HS-5 (cell line): ENCODE measurements around the gene DOLPP1.
"Not testable (repeated sequence)": the region's sequence is repeated elsewhere in the genome, so short reads cannot be mapped to it uniquely, and the experiment has no call there.

Experiments
- DNase-seq: peaks from one replicate; pipeline ENCODE4 v3.0.0-alpha.2; 2012; ENCODE audit warnings: low read depth

Gene DOLPP1

DNA sequence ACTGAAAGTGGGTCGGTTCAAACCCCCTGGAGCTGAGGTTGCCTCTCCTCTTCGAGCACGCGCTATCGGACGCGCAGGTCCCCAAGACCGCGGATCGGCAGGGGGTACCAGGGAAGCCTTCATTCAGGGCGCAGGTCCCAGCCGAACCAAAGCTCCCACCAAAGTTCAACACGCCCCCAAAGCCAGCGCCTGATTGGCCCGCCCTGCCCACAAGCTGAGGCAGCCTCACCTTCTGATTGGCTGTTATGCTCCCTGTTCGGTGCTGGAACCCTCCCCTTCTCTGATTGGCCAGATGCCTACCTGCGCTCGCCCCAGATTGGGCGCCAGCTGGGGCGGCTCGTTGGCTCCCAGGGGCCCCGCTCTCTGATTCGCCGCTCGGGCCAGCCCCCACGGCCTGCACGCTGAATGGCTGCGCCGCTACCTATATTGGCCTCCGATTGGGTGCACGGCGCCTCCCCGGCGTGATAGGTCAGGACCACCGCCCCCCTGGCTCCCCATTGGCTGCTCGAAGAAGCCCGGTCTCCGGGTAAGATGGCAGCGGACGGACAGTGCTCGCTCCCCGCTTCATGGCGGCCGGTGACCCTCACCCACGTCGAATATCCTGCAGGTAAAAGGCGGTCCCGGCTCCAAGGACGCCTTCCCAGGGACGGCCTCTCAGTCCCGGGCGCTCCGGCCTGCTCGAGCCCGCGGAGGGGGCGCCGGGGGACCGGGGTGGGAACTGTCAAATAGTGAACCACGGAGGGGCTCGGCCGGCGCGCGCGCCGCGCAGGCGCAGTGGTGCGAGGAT is at the start of gene DOLPP1:
Gene DOLPP1, plus strand, starts transcription at position 511 of the 787 bp plus-strand sequence. Its CDS starts 21 bp downstream, at position 532.
- DNase-seq: peak; percentile 95

- no peak for DNase-seq
Observed at GRCh38 chr9:129031514-129031913, 49.4 kb upstream of the DOLPP1 start.

GRCh38 chr9:129032541-129033159 is 48.3 kb upstream of the DOLPP1 start:
- DNase-seq: no peak

- no peak for DNase-seq
Observed at GRCh38 chr9:129033216-129033615, 47.7 kb upstream of the DOLPP1 start.

GRCh38 chr9:129035838-129036237 is 45.1 kb upstream of the DOLPP1 start:
- not testable (repeated sequence) for DNase-seq

- DNase-seq: peak; percentile 94
Observed at GRCh38 chr9:129036241-129036922, 44.5 kb upstream of the DOLPP1 start, which contains the start of gene MIGA2. Gene MIGA2 (plus strand): TSS chr9:129036626. CDS start chr9:129040595, 3,969 bp downstream.

GRCh38 chr9:129036923-129037766 is 43.8 kb upstream of the DOLPP1 start:
- no peak for DNase-seq

- DNase-seq: no peak
Observed at GRCh38 chr9:129037767-129038098, 43.2 kb upstream of the DOLPP1 start.

DNA sequence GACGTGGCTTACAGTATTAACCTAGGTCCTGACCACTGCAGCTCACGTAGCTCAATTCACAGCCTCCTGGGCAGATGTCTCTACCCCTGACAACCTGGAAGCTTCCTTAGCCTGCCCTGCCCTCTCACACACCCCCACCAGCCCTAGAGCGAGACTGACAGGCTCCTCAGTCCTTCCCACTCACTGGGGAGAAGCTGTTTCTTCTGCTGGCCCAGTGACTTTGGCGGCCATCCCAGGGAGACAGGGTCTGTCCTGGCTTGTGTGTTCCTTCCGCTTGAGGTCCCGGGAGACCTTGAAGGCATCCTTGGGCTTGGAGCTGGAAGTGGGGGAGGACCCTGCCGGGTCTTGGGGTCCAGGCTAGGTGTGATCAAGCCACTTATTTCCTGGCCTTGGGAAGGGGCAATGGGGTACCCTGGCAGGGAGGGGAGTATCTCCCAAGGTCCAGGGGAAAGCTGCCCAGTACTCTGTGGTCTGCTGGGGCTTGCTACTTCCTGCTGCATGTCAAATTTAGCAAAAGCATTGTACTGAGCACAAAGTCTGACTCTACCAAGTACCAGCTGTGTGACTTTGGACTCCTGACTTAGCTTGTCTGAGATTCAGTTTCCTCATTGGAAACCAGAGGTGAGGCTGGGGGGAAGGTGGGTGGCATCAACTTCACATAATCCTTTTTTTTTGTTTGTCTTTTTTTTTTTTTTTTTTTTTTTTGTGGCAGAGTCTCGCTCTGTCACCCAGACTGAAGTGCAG is 42.6 kb upstream of the DOLPP1 start:
- DNase-seq: no peak

- DNase-seq: no peak
Observed at GRCh38 chr9:129040113-129040643, 40.7 kb upstream of the DOLPP1 start.

GRCh38 chr9:129042016-129042415 is 38.9 kb upstream of the DOLPP1 start:
- no peak for DNase-seq

DNA sequence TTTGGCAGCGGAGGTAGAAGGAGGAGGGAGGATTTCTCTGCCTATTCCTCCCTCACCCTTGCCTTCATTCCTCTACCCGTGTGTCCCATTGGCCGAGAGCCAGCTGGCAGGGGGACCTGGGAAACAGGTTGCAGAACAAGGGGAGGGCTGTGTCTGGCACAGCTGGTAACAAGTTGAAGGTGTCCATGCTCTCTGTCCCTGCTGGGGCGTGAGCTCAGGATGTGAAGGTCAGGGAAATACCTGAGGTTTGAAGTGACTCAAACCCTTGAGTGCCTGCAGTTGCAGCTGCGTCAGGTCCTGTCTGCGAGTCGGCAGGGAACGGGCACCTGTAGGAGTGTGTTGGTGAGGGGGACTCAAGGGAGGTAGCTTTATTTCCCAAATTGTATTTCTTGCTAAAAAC is 28.3 kb upstream of the DOLPP1 start:
- DNase-seq: no peak

DNA sequence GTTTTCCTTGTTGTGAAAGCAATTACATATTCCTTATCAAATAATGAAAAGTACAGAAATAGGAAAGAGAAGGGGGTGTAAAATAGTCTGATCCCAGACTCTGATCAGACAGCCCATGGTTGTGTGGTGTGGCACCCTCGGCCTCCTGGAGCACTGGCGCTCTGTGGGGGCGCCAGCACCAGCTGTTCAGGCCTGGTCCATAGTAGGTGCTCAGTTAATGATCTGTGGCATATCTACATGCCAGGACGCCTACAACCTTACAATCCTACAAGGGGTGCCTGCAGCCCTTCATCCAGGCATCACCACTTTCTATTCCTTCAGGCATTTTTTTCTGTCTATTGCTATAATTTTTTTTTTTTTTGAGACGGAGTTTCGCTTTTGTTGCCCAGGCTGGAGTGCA is 27.9 kb upstream of the DOLPP1 start:
- no peak for DNase-seq

GRCh38 chr9:129054163-129054851 is 26.6 kb upstream of the DOLPP1 start:
- DNase-seq: no peak

DNA sequence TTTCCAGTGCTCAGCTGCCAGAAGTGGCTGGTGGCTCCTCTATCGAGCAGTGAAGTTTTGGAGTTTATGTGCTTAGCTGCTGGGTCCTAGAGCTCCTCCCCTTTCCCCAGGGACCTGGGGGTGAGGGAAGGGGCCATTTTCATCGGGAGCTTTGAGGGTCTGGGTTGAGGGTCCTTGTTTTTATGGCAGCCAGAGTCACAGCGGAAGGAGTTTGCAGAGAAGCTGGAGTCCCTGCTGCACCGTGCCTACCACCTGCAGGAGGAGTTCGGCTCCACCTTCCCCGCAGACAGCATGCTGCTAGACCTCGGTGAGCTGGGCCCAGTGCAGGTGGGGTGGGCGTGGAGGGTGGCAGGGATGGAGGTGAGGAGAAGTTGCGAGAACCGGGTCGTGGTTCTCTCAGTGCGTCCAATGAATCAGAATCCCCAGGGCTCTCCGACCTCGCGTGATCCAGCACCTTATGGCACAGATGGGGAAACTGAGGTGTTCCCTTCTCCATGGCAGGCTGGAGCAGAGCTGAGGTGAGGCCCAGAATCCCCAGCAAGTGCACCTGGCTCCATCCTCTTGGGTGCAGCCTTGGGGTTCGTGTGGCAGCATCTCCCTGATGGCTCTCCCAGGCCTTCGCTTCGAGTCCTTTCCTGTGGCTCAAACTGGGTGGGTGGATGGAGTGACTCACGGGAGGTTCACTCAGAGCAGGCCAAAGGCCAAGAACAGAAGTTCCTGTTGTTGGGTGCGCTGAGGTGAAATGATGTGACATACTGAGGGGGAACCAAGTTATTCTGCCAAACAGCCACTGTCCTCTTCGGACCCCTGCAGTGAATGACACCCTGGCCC is 21.7 kb upstream of the DOLPP1 start:
- no peak for DNase-seq

GRCh38 chr9:129059796-129060785 is 20.8 kb upstream of the DOLPP1 start:
- DNase-seq: no peak

DNA sequence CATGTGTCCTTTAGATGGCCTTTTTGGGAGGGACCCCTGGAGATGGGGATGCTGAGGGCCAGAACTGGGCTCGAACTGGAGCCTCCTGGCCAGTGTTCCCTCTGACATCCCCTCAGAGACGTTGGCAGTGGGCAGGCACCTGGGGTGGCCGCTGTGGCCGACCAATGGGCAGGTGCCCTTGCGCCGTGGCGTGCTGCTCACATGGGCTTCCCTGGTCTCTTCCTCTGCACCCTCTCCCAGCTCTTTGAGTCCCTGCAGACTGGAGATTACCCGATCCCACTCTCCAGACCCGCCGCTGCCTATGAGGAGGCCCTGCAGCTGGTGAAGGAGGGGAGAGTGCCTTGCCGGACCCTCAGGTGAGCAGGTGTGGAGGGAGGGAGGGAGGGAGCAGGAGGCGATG is 19.9 kb upstream of the DOLPP1 start:
- DNase-seq: no peak

GRCh38 chr9:129063061-129063460 is 17.9 kb upstream of the DOLPP1 start:
- no peak for DNase-seq
